H1 (cell line): ENCODE measurements around the gene FAM131A. TPM values are rescaled to one million over a fixed set of nuclear protein-coding genes. Genes with fewer than 3 reads are reported as not detected.

ENCODE experiments used
- CTCF ChIA-PET: fragments of 300-600 bp; sonication (Branson Sonifier 250); formaldehyde crosslinking; loops from one replicate; lab custom pipeline; 2021; ENCODE audit not compliant: partially characterized antibody; lab: Charles Lee
- POLR2A ChIA-PET: fragments of 300-600 bp; sonication (Branson Sonifier 250); formaldehyde crosslinking; loops from one replicate; lab custom pipeline; 2021; ENCODE audit warnings: inconsistent platforms; ENCODE audit not compliant: partially characterized antibody; lab: Charles Lee
- DNase-seq, 2 experiments: peaks; one replicate each; pipeline versions ENCODE4 v3.0.0 to v3.0.0-alpha.2; 2010 to 2022; ENCODE audit warnings: low spot score in 2 of 2, low read depth in 1 of 2, mixed read lengths in 1 of 2
- FAIRE-seq: peaks from 2 replicates; lab custom pipeline; 2011; peaks lifted over from hg19 to GRCh38; lab: Jason Lieb, UNC
- H2AFZ ChIP-seq: 2 replicates; pipeline ENCODE4 v1.8.1; 2012; ENCODE audit warnings: low read length, inconsistent platforms
- H2AK5ac ChIP-seq: 2 replicates; pipeline ENCODE4 v1.6.1; 2013; ENCODE audit warnings: low read depth, low read length
- H2BK120ac ChIP-seq: replicated peaks from 2 replicates; pipeline ENCODE3; 2013; ENCODE audit warnings: low read depth, low read length, inconsistent platforms
- H2BK12ac ChIP-seq: 2 replicates; pipeline ENCODE4 v1.6.1; 2013; ENCODE audit warnings: low read depth, low read length
- H2BK15ac ChIP-seq: 2 replicates; pipeline ENCODE4 v1.6.1; 2013; ENCODE audit warnings: low read length
- H2BK20ac ChIP-seq: 2 replicates; pipeline ENCODE4 v1.6.1; 2013; ENCODE audit warnings: low read length
- H2BK5ac ChIP-seq: 2 replicates; pipeline ENCODE4 v1.6.1; 2013; ENCODE audit warnings: low read depth, low read length
- H3K14ac ChIP-seq: 2 replicates; pipeline ENCODE4 v1.6.1; 2013; ENCODE audit warnings: inconsistent platforms; ENCODE audit not compliant: insufficient read length
- H3K18ac ChIP-seq: 2 replicates; pipeline ENCODE4 v1.6.1; 2013; ENCODE audit warnings: low read length; ENCODE audit errors: extremely low read depth
- H3K23ac ChIP-seq: 2 replicates; pipeline ENCODE4 v1.6.1; 2013; ENCODE audit warnings: inconsistent platforms; ENCODE audit not compliant: insufficient read length
- H3K23me2 ChIP-seq: 2 replicates; pipeline ENCODE4 v1.6.1; 2013; ENCODE audit warnings: low read depth, low read length
- H3K27ac ChIP-seq: 2 replicates; pipeline ENCODE4 v1.6.1; 2011; ENCODE audit warnings: low read depth, low read length, inconsistent platforms
- H3K27me3 ChIP-seq, 4 experiments: replicated peaks in 1 of 4; 1 replicate in 1 of 4; 2 replicates in 3 of 4; pipeline versions ENCODE4 v1.6.1 to v1.8.1; 2011 to 2013; ENCODE audit warnings: low read length in 3 of 4, mild to moderate bottlenecking in 3 of 4, inconsistent platforms in 2 of 4, mixed read lengths in 2 of 4, moderate library complexity in 1 of 4; ENCODE audit not compliant: control insufficient read depth in 3 of 4, insufficient read depth in 3 of 4; ENCODE audit errors: extremely low read depth in 1 of 4
- H3K36me3 ChIP-seq, 4 experiments: 2 replicates each; pipeline versions ENCODE4 v1.6.1 to v1.8.1; 2011 to 2013; ENCODE audit warnings: mild to moderate bottlenecking in 4 of 4, low read length in 3 of 4, moderate library complexity in 2 of 4, control low read depth in 1 of 4, inconsistent platforms in 1 of 4; ENCODE audit not compliant: insufficient read depth in 4 of 4, control insufficient read depth in 2 of 4
- H3K4ac ChIP-seq: replicated peaks from 2 replicates; pipeline ENCODE3; 2013; ENCODE audit warnings: low read length, low read depth, mixed read lengths, inconsistent platforms; ENCODE audit not compliant: insufficient read length
- H3K4me1 ChIP-seq, 4 experiments: replicated peaks in 1 of 4; 1 replicate in 1 of 4; 2 replicates in 3 of 4; pipeline versions ENCODE4 v1.6.1 to v1.8.1; 2011 to 2013; ENCODE audit warnings: low read length in 3 of 4, inconsistent platforms in 2 of 4, mixed read lengths in 1 of 4; ENCODE audit not compliant: insufficient read depth in 4 of 4, control insufficient read depth in 3 of 4
- H3K4me2 ChIP-seq, 2 experiments: 2 replicates each; pipeline versions ENCODE4 v1.6.1 to v1.8.1; 2011 to 2013; ENCODE audit warnings: low read depth in 2 of 2, low read length in 2 of 2, control low read depth in 1 of 2, inconsistent platforms in 1 of 2, mild to moderate bottlenecking in 1 of 2; ENCODE audit not compliant: insufficient read depth in 1 of 2
- H3K4me3 ChIP-seq, 4 experiments: fragments of 200-600, 300-600 bp in 1 of 4; sonication (generic), shearing (Covaris generic), sonication (Bioruptor Twin) in 1 of 4; 2 replicates each; pipeline versions ENCODE4 v1.5.1 to v1.8.1; 2011 to 2016; ENCODE audit warnings: low read length in 4 of 4, low read depth in 3 of 4, control low read depth in 2 of 4, inconsistent platforms in 2 of 4, mild to moderate bottlenecking in 2 of 4, mixed read lengths in 1 of 4, moderate library complexity in 1 of 4; ENCODE audit not compliant: insufficient read depth in 2 of 4; ENCODE audit errors: extremely low read depth in 1 of 4
- H3K56ac ChIP-seq: replicated peaks from 2 replicates; pipeline ENCODE3; 2013; ENCODE audit warnings: low read depth, mild to moderate bottlenecking, mixed read lengths, low read length, inconsistent platforms; ENCODE audit not compliant: insufficient read length
- H3K79me1 ChIP-seq: 2 replicates; pipeline ENCODE4 v1.6.1; 2013; ENCODE audit warnings: low read depth, low read length, control low read depth
- H3K79me2 ChIP-seq, 2 experiments: 2 replicates each; pipeline versions ENCODE4 v1.6.1 to v1.8.1; 2012 to 2013; ENCODE audit warnings: low read length in 2 of 2, mild to moderate bottlenecking in 2 of 2, inconsistent platforms in 1 of 2; ENCODE audit not compliant: insufficient read depth in 2 of 2, control insufficient read depth in 1 of 2
- H3K9ac ChIP-seq, 4 experiments: replicated peaks in 1 of 4; 1 replicate in 1 of 4; 2 replicates in 3 of 4; pipeline versions ENCODE4 v1.6.1 to v1.8.1; 2011 to 2013; ENCODE audit warnings: low read depth in 3 of 4, low read length in 3 of 4, control low read depth in 2 of 4, mild to moderate bottlenecking in 2 of 4, moderate library complexity in 2 of 4, inconsistent platforms in 1 of 4; ENCODE audit errors: extremely low read depth in 1 of 4
- H3K9me3 ChIP-seq, 2 experiments: 2 replicates each; pipeline versions ENCODE4 v1.6.1 to v1.8.1; 2012 to 2013; ENCODE audit warnings: mild to moderate bottlenecking in 2 of 2, moderate library complexity in 2 of 2, control low read depth in 1 of 2, inconsistent platforms in 1 of 2, low read depth in 1 of 2, low read length in 1 of 2, mixed read lengths in 1 of 2; ENCODE audit not compliant: insufficient read depth in 2 of 2
- H4K20me1 ChIP-seq, 2 experiments: replicated peaks in 1 of 2; 2 replicates each; pipeline versions ENCODE3 to v1.8.1; 2011 to 2013; ENCODE audit warnings: inconsistent platforms in 2 of 2, low read length in 2 of 2, mild to moderate bottlenecking in 1 of 2; ENCODE audit not compliant: insufficient read depth in 2 of 2, control insufficient read depth in 1 of 2
- H4K5ac ChIP-seq: 2 replicates; pipeline ENCODE4 v1.6.1; 2013; ENCODE audit warnings: low read length, low read depth, mixed read lengths, inconsistent platforms; ENCODE audit not compliant: insufficient read length
- H4K8ac ChIP-seq: 2 replicates; pipeline ENCODE4 v1.8.0; 2013; ENCODE audit warnings: mild to moderate bottlenecking, moderate library complexity, low read length, inconsistent platforms; ENCODE audit not compliant: insufficient read depth; ENCODE audit errors: extremely low read depth
- H4K91ac ChIP-seq: replicated peaks from 2 replicates; pipeline ENCODE3; 2013; ENCODE audit warnings: low read length, mixed read lengths, inconsistent platforms; ENCODE audit not compliant: insufficient read length
- CHD2 ChIP-seq: IDR thresholded peaks from 2 replicates; pipeline ENCODE4 v1.6.1; 2012; ENCODE audit warnings: low read length, improper control_type of control experiment
- HDAC6 ChIP-seq: IDR thresholded peaks from one replicate; pipeline ENCODE4 v1.7.1; 2012; ENCODE audit warnings: low read depth, mild to moderate bottlenecking, inconsistent platforms, low read length, moderate library complexity
- NRF1 ChIP-seq: IDR thresholded peaks from 2 replicates; pipeline ENCODE4 v1.6.1; 2011; ENCODE audit warnings: mild to moderate bottlenecking, low read depth, low read length, improper control_type of control experiment
- RFX5 ChIP-seq: IDR thresholded peaks from 2 replicates; pipeline ENCODE4 v1.6.1; 2011; ENCODE audit warnings: low read depth, low read length, improper control_type of control experiment, borderline replicate concordance
- SP2 ChIP-seq: IDR thresholded peaks from 2 replicates; pipeline ENCODE4 v1.6.1; 2012; ENCODE audit warnings: mild to moderate bottlenecking, low read length, inconsistent platforms
- WGBS, 2 experiments: shearing (Covaris generic) in 1 of 2; methylation state at CpG; one replicate each; pipeline versions ENCODE4 v1.1.6 to v1.1.7; 2013 to 2015; ENCODE audit warnings: low lambda C conversion rate in 2 of 2, mixed read lengths in 2 of 2, inconsistent platforms in 1 of 2, low coverage in 1 of 2, missing lambda C conversion rate in 1 of 2; ENCODE audit not compliant: insufficient replicate concordance in 2 of 2, insufficient coverage in 1 of 2, insufficient read length in 1 of 2; ENCODE audit errors: extremely low coverage in 1 of 2, missing lambda C conversion rate in 1 of 2; 5-methylcytosine and 5-hydroxymethylcytosine counted together
- polyA plus RNA-seq, 7 experiments: library from polyadenylated mRNA; depleted of rRNA in 3 of 7; stranded (reverse) in 5 of 7; unstranded in 2 of 7; fragments of >200 nt in 5 of 7; fragments of 200-250 nt in 2 of 7; gene quantifications; 1 replicate in 5 of 7; 2 replicates in 1 of 7; 4 replicates in 1 of 7; pipeline versions ENCODE4 v1.2.1 to v1.2.3, GENCODE V29; 2011 to 2013; ENCODE audit warnings: missing spikeins in 2 of 7, mixed read lengths in 2 of 7
- total RNA-seq: library from RNA; stranded (reverse); fragmentation: NEBNext Ultra II Directional; extraction: Animal tissue kit (Norgen Biotek cat#: 25700); gene quantifications from 2 replicates; pipeline ENCODE4 v1.2.1, GENCODE V29; 2021

The FAM131A gene
- total and polyA plus RNA-seq, 2 of the 8 experiments (the other 6 are each of a cell fraction or from before 2014, with no cell fraction given): 16.0 to 21.9 TPM

DNA sequence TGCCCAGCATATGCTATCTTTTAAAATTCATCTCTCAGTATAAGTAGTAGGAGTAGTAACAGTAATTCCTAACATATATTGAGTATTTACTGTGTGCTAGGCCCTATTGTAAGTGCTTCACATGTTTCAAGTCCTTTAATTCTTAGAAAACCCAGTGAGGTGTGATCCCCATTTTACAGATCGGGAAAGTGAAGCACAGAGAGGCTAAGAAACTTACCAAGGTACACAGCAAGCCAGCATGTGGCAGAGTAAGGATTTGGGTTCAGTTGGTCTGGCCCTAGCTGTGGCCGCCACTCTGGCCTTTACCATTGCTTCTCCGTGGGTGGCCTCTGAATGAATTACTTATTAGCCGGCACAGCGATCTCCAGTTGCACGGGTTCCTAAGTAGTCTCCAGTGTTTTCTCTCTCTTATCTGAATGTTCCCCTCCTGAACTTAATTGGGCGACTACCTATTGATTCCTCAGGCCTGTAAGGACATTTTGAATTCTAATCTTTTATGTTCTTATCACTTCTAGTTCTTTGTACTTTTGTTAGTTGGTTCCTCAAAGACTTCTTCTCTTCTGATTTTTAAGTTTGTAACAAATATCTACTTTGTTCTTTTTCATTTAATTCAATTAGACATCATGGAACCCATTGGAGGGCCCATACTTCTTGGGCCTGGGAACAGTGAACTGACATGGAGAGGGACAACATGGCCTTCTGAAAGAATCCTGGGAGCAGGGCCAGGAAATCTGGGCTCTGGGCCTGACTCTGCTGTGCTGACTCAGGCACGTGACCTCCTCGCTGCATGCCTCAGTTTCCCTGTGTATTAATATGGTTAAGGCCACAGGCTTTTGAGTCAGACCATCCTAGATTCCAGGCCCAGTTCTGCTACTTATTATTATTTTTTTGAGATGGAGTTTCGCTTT is 12.4 kb downstream of the FAM131A start:
- no peak overlapping the region for H2BK15ac ChIP-seq
- WGBS, 2 experiments: 92% methylated on average over 10 of the region's 10 CpGs; no CpG with 5 or more reads in 1 of the 2 experiments
- no peak overlapping the region for H3K23ac ChIP-seq
- no peaks in the 10 kb centered on the region for H3K23me2 ChIP-seq
- H2BK120ac ChIP-seq: no peak overlapping the region
- H3K4me2 ChIP-seq: no peak overlapping the region
- H3K27ac ChIP-seq: no peak overlapping the region
- no peak overlapping the region for H4K5ac ChIP-seq
- no peaks in the 10 kb centered on the region for H3K79me2 ChIP-seq
- no peak overlapping the region for H3K56ac ChIP-seq
- H3K9ac ChIP-seq: no peak overlapping the region
- no peak overlapping the region for H4K91ac ChIP-seq
- no peak overlapping the region for H2BK20ac ChIP-seq
- FAIRE-seq: no peak
- peaks cover 0 to 14% of the 10 kb centered on the region in 2 experiments for H4K20me1 ChIP-seq
- H3K27me3 ChIP-seq: no peaks in the 10 kb centered on the region
- H2BK5ac ChIP-seq: no peak overlapping the region
- H3K36me3 ChIP-seq: peaks cover 4 to 18% (median 10%) of the 10 kb centered on the region in 4 experiments; a peak in 7 of 8 replicates
- POLR2A ChIA-PET: interaction anchor here (1.3 to 3.2 kb wide), 4 partner anchors 9 to 26 kb away, joined by 4 to 23 read pairs (median 5); partner anchors contain the start of gene FAM131A
- no peak overlapping the region for H3K18ac ChIP-seq
- peaks cover 0 to 10% (median 8%) of the 10 kb centered on the region in 4 experiments; a peak in 6 of 7 replicates for H3K4me1 ChIP-seq
- H3K79me1 ChIP-seq: no peaks in the 10 kb centered on the region; the same call in 1 of the 2 replicates
- H2BK12ac ChIP-seq: no peak overlapping the region
- CTCF ChIA-PET: interaction anchor here (1.2 to 6.8 kb wide), 5 partner anchors 6 to 191 kb away, joined by 3 to 49 read pairs (median 4); partner anchors contain the start of gene CHRD
- no peak overlapping the region for H2AK5ac ChIP-seq
- no peaks in the 10 kb centered on the region for H3K9me3 ChIP-seq
- no peak overlapping the region for H3K4ac ChIP-seq
- H3K14ac ChIP-seq: no peak overlapping the region
- H2AFZ ChIP-seq: no peak overlapping the region
- no peak overlapping the region for H3K4me3 ChIP-seq
- DNase-seq: no peak
- H4K8ac ChIP-seq: no peak overlapping the region
- TF ChIP-seq SP2 (no peak), NRF1 (no peak), HDAC6 (no peak), RFX5 (no peak), CHD2 (no peak)
